ENCODE results near the gene CHRNB4.
"Not testable (repeated sequence)": the region's sequence is repeated elsewhere in the genome, so short reads cannot be mapped to it uniquely, and the experiment has no call there.

Gene CHRNB4

GRCh38 chr15:78641102-78641748 lies at the start of gene CHRNB4:
Gene CHRNB4 (minus strand): TSS chr15:78641210. CDS start chr15:78641133, 77 bp downstream.
- ATAC-seq: peak; percentile 41 to 48

GRCh38 chr15:78689626-78690025 lies 48.6 kb upstream of the CHRNB4 start:
- ATAC-seq: no peak

GRCh38 chr15:78685925-78686324 lies 44.9 kb upstream of the CHRNB4 start:
- no peak for ATAC-seq

GRCh38 chr15:78685159-78685921 lies 44.3 kb upstream of the CHRNB4 start:
- no peak for ATAC-seq

- ATAC-seq: no peak
These were observed 43.6 kb upstream of the CHRNB4 start for GRCh38 chr15:78684657-78685056.

GRCh38 chr15:78683599-78683998 lies 42.6 kb upstream of the CHRNB4 start:
- not testable (repeated sequence) for ATAC-seq

GRCh38 chr15:78682693-78683410 lies 41.8 kb upstream of the CHRNB4 start:
- ATAC-seq: no peak

GRCh38 chr15:78682004-78682651 lies 41.1 kb upstream of the CHRNB4 start:
- ATAC-seq: no peak

GRCh38 chr15:78681281-78682003 lies 40.4 kb upstream of the CHRNB4 start:
- no peak for ATAC-seq

GRCh38 chr15:78680431-78681075 lies 39.5 kb upstream of the CHRNB4 start:
- ATAC-seq: no peak

- no peak for ATAC-seq
These were observed 38.1 kb upstream of the CHRNB4 start for GRCh38 chr15:78679089-78679511.

- no peak for ATAC-seq
These were observed 35.6 kb upstream of the CHRNB4 start for GRCh38 chr15:78676424-78677110.

- ATAC-seq: no peak
These were observed 34.8 kb upstream of the CHRNB4 start for GRCh38 chr15:78675617-78676360.

- ATAC-seq: no peak
These were observed 34.2 kb upstream of the CHRNB4 start for GRCh38 chr15:78675206-78675605.

GRCh38 chr15:78673917-78674444 lies 33.0 kb upstream of the CHRNB4 start:
- no peak for ATAC-seq

GRCh38 chr15:78673476-78673875 lies 32.5 kb upstream of the CHRNB4 start:
- ATAC-seq: no peak

GRCh38 chr15:78672285-78673014 lies 31.4 kb upstream of the CHRNB4 start:
- ATAC-seq: no peak

GRCh38 chr15:78671626-78672211 lies 30.7 kb upstream of the CHRNB4 start:
- no peak for ATAC-seq

- ATAC-seq: no peak
These were observed 28.0 kb upstream of the CHRNB4 start for GRCh38 chr15:78668987-78669386.

Measured in activated CD4-positive, CD25-positive, alpha-beta regulatory T cell treated with anti-CD3 and anti-CD28 coated beads, Interleukin-2, amount 50 U/mL, for 24 hours (primary cell).